NCI-H460 (cell line): ENCODE results near the gene MARK3. TPM values are rescaled to one million over a fixed set of nuclear protein-coding genes. Genes with fewer than 3 reads are reported as not detected.
"Not testable (repeated sequence)": the region's sequence is repeated elsewhere in the genome, so short reads cannot be mapped to it uniquely, and the experiment has no call there.

Experiments
- DNase-seq: peaks from one replicate; pipeline ENCODE4 v3.0.0-alpha.2; 2016; ENCODE audit warnings: low read depth; ENCODE audit errors: extremely low read depth
- total RNA-seq: library from RNA; depleted of rRNA; stranded (reverse); fragments of >200 nt; shearing (Covaris generic); gene quantifications from 2 replicates; pipeline ENCODE4 v1.2.3, GENCODE V29; 2014

The MARK3 gene
- total RNA-seq, 1 experiment from 2014 or later, result 80.3 TPM

GRCh38 chr14:103509864-103510723 lies 124.9 kb downstream of the MARK3 start:
- DNase-seq, result no peak

GRCh38 chr14:103510724-103511693 lies 125.8 kb downstream of the MARK3 start:
- no peak for DNase-seq

- DNase-seq, result not testable (repeated sequence)
Measured at GRCh38 chr14:103512180-103512579, 127.0 kb downstream of the MARK3 start.

GRCh38 chr14:103512701-103513611 lies 127.7 kb downstream of the MARK3 start:
- DNase-seq, result no peak

GRCh38 chr14:103514596-103515421 lies 129.6 kb downstream of the MARK3 start:
- DNase-seq, result no peak

GRCh38 chr14:103516426-103517173 lies 131.4 kb downstream of the MARK3 start:
- DNase-seq, result no peak

GRCh38 chr14:103517174-103517566 lies 132.0 kb downstream of the MARK3 start:
- DNase-seq, result no peak

GRCh38 chr14:103517721-103518421 lies 132.7 kb downstream of the MARK3 start:
- DNase-seq, result no peak

- DNase-seq, result peak; percentile 59
Measured at GRCh38 chr14:103518422-103519042, 133.3 kb downstream of the MARK3 start.

- DNase-seq, result no peak
Measured at GRCh38 chr14:103519043-103519836, 134.0 kb downstream of the MARK3 start.

GRCh38 chr14:103519837-103520212 lies 134.6 kb downstream of the MARK3 start:
- no peak for DNase-seq

GRCh38 chr14:103520269-103520656 lies 135.0 kb downstream of the MARK3 start:
- DNase-seq, result no peak

- DNase-seq, result peak; percentile 82
Measured at GRCh38 chr14:103520657-103521437, 135.6 kb downstream of the MARK3 start.

- DNase-seq, result no peak
Measured at GRCh38 chr14:103521438-103521950, 136.3 kb downstream of the MARK3 start.

GRCh38 chr14:103521951-103522563 lies 136.8 kb downstream of the MARK3 start:
- no peak for DNase-seq
